CD4-positive, alpha-beta memory T cell (primary cell): ENCODE data around the gene PAH. TPM values are rescaled to one million over a fixed set of nuclear protein-coding genes. Genes with fewer than 3 reads are reported as not detected.

ENCODE experiments used
- CTCF ChIA-PET: fragments of 350-600 bp; sonication (Branson Sonifier 250); formaldehyde crosslinking; loops from one replicate; lab custom pipeline; 2021; ENCODE audit warnings: inconsistent platforms; ENCODE audit not compliant: partially characterized antibody; lab: Charles Lee
- POLR2A ChIA-PET: fragments of 350-600 bp; sonication (Branson Sonifier 250); formaldehyde crosslinking; loops from one replicate; lab custom pipeline; 2021; ENCODE audit not compliant: partially characterized antibody; lab: Charles Lee
- DNase-seq, 5 donors: peaks; one replicate each; pipeline versions ENCODE4 v3.0.0 to v3.0.0-alpha.2; 2020 to 2022; ENCODE audit warnings: mixed read lengths in 1 of 5
- H3K27ac ChIP-seq: one replicate; pipeline ENCODE4 v1.7.0; 2013; ENCODE audit warnings: low read depth, low read length
- H3K27me3 ChIP-seq: 2 replicates; pipeline ENCODE4 v1.7.0; 2013; ENCODE audit warnings: mild to moderate bottlenecking, low read length, moderate library complexity; ENCODE audit not compliant: insufficient read depth
- H3K36me3 ChIP-seq: 2 replicates; pipeline ENCODE4 v1.7.0; 2013; ENCODE audit warnings: mild to moderate bottlenecking, low read length, moderate library complexity; ENCODE audit not compliant: insufficient read depth
- H3K4me1 ChIP-seq: 2 replicates; pipeline ENCODE4 v1.7.0; 2013; ENCODE audit warnings: mild to moderate bottlenecking, low read length, moderate library complexity; ENCODE audit not compliant: insufficient read depth
- H3K4me3 ChIP-seq, 2 donors: one replicate each; pipeline ENCODE4 v1.7.0; 2013; ENCODE audit warnings: low read length in 2 of 2, mild to moderate bottlenecking in 1 of 2
- H3K9me3 ChIP-seq, 2 donors: one replicate each; pipeline ENCODE4 v1.7.0; 2013; ENCODE audit warnings: low read length in 2 of 2, control low read depth in 1 of 2; ENCODE audit not compliant: control insufficient read depth in 1 of 2
- H3K27ac Mint-ChIP-seq, 7 donors: one replicate each; pipeline ENCODE4 v1.8.0; 2020 to 2021; ENCODE audit warnings: mixed read lengths in 7 of 7, mild to moderate bottlenecking in 6 of 7, inconsistent platforms in 3 of 7, moderate library complexity in 3 of 7
- H3K27me3 Mint-ChIP-seq, 2 donors: one replicate each; pipeline ENCODE4 v1.8.0; 2020 to 2021; ENCODE audit warnings: mixed read lengths in 2 of 2
- H3K36me3 Mint-ChIP-seq, 2 donors: one replicate each; pipeline ENCODE4 v1.8.0; 2020 to 2021; ENCODE audit warnings: mixed read lengths in 2 of 2, inconsistent platforms in 1 of 2, mild to moderate bottlenecking in 1 of 2
- H3K4me1 Mint-ChIP-seq, 4 donors: one replicate each; pipeline ENCODE4 v1.8.0; 2020 to 2021; ENCODE audit warnings: mixed read lengths in 4 of 4, mild to moderate bottlenecking in 1 of 4
- H3K4me3 Mint-ChIP-seq, 8 donors: one replicate each; pipeline ENCODE4 v1.8.0; 2020 to 2021; ENCODE audit warnings: mixed read lengths in 8 of 8, mild to moderate bottlenecking in 7 of 8, moderate library complexity in 6 of 8, inconsistent platforms in 3 of 8
- H3K9me3 Mint-ChIP-seq, 8 donors: one replicate each; pipeline ENCODE4 v1.8.0; 2020 to 2021; ENCODE audit warnings: mixed read lengths in 8 of 8, mild to moderate bottlenecking in 5 of 8, inconsistent platforms in 3 of 8, moderate library complexity in 1 of 8
- intact Hi-C: fragments of 100-400 bp; cut with micrococcal nuclease; formaldehyde crosslinking; loops from one replicate; pipeline ENCODE4 v1.15.1; 2023
- polyA plus RNA-seq, 2 donors: library from polyadenylated mRNA; unstranded; fragments of 300-500 nt; fragmentation: Illumina TruSeq; gene quantifications; one replicate each; pipeline ENCODE4 v1.2.3, GENCODE V29; 2021
- total RNA-seq, 2 experiments: library from RNA; stranded (reverse); gene quantifications; one replicate each; pipeline ENCODE4 v1.2.3, GENCODE V29; 2021

PAH gene
- total RNA-seq = not detected
- not detected for polyA plus RNA-seq

DNA sequence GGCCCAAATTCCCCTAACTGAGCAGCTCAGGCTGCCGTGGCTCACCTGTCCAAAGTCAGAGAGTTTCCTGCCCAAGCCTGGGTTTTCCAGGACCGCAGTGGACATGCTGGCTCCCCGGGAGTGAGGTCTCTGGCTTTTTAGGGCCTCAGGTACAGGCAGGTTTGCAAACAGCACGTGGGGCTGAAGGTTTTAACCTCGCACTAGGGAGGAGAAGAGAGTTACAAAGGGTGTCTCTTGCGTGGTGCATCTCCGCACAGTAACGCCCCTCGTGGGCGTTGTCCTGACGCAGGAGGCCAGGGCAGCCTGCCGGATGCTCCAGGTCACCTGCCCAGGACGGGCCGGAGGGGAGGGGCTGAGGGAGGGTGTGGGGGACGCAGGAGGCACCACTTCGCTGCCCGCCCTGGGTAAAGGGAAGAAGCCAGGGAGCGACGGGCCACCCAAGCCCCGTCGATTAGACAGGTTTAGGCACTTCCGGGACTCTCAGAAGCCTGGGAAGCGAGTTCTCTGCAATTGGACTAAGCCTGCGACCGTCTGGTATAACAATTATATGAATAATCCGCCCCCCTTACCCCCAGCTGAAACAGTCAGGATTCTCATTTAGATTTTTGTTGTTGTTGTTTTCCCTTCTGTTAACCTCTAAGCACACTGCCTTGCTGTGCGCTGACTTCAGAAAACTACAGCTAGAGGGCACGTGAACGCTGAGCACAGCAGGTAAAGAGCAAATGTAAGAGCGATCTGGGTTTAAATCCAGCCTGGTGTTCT is at the start of gene PAH:
Gene PAH, minus strand, starts transcription at position 219 of the 762 bp plus-strand sequence. Its CDS starts 114 bp downstream, at position 105.
- Mint-ChIP-seq H3K4me3 (peak within 1 kb of the TSS; percentile 63 to 88 (median 78)), H3K4me1 (peaks cover 3 to 11% (median 7%) of the 10 kb centered on the region in 4 donors), H3K36me3 (no peaks in the 10 kb centered on the region), H3K27ac (peak within 1 kb of the TSS in 5 of 7 donors; percentile 5 to 68 (median 54)), H3K27me3 (peaks cover 1 to 6% of the 10 kb centered on the region in 2 donors), H3K9me3 (peaks cover 0 to 3% (median 0%) of the 10 kb centered on the region in 8 donors)
- Histone ChIP-seq H3K27me3 (no peaks in the 10 kb centered on the region), H3K4me1 (peaks cover 8% of the 10 kb centered on the region), H3K36me3 (no peaks in the 10 kb centered on the region), H3K27ac (no peak within 1 kb of the TSS), H3K9me3 (no peaks in the 10 kb centered on the region), H3K4me3 (peak within 1 kb of the TSS; percentile 17 to 30)
- ChIA-PET POLR2A (no interaction called here), CTCF (no interaction called here)
- intact Hi-C loops = no loop called here
- DNase-seq = peak in 3 of 5 donors; percentile 6 to 16 (median 8)

DNA sequence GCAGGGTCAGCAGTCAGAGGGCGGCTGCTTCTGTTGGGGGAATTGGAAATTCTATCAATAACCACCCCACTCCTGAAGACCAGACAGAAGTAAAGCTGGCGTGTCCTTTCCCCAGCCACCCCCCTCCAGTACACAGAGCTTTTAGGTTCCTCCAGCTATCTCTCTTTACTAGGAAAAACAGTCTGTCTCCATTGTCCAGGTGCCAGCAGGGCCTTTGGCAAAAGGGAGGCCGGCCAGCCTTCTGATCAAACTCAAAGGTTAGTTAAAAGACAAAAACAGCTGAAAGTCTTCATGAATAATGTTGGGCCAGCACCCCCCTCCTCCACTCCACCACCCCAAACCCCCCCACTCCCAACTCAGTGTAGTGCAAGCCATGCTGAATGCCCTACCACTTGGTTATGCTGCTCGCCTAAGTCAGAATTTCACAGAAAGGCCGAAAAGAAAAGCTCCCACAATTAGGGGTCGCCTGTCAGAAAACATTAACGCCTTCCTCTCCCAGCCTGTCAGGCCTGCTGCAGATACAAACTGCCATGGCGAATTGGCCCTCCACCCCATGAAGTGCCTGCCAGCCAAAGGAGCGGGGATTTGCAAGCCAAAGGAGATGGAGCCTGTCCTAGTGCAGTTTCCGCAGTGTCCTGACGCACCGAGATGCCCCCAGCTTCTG is 49.3 kb upstream of the PAH start:
- H3K9me3 ChIP-seq = no peaks in the 10 kb centered on the region
- H3K27me3 Mint-ChIP-seq = peaks cover 55 to 56% of the 10 kb centered on the region in 2 donors
- peaks cover 11% of the 10 kb centered on the region for H3K4me1 ChIP-seq
- no peak overlapping the region for H3K27ac ChIP-seq
- ChIA-PET POLR2A (no interaction called here), CTCF (interaction anchor here (0.9 kb wide), 1 partner anchor 18 kb away, joined by 4 read pairs; no protein-coding TSS in a partner anchor)
- H3K27me3 ChIP-seq = peaks cover 29% of the 10 kb centered on the region
- H3K9me3 Mint-ChIP-seq = peaks cover 0 to 24% (median 8%) of the 10 kb centered on the region in 8 donors
- no peak overlapping the region for H3K27ac Mint-ChIP-seq
- H3K36me3 Mint-ChIP-seq = no peaks in the 10 kb centered on the region
- peaks cover 11 to 23% (median 16%) of the 10 kb centered on the region in 4 donors for H3K4me1 Mint-ChIP-seq
- H3K4me3 ChIP-seq = no peak overlapping the region
- no peak overlapping the region for H3K4me3 Mint-ChIP-seq
- no peak for DNase-seq
- intact Hi-C loops = no loop called here
- no peaks in the 10 kb centered on the region for H3K36me3 ChIP-seq

DNA sequence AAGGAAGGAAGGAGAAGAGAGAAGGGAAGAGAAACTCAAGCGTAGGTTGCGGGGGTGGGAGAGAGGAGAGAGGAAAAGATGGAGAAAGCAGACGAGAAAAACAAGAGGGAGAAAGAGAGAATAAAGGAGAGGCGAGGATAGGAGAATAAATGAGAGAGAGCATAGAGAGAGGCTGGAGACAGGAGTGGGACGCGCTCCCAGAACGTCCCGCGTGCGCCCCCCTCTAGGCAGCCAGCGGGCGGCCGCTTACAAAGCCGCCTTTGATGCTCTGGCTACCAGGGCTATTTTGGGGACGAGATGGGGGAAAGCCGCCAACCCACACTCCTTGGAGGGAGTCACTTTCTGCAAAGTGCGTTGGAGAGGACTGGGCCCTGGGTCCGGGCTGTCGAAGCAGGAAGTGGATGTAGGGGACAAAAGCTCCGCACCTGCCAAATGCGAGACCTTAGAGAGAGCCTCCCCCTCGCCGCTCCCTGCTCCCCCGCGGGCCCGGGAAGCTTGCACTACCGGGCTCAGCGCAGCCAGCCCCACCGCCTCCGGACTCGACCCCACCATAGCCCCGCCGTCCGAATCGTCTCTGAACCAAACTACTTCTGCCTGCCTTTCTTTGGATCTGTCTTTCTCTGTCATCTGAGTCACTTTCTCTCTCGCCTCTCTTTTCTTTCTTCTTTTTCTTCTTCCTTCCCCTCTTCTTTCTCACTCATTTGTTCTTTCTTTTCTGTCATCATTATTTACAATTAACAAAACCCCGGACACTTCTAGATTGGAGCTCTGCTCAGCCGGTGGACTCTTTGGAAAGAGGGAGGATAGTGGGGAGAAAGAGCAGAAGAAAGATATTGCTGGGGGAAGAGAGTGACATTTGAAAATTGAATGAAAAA is 48.5 kb upstream of the PAH start:
- Histone ChIP-seq H3K27me3 (peaks cover 29% of the 10 kb centered on the region), H3K27ac (no peak overlapping the region), H3K36me3 (no peaks in the 10 kb centered on the region), H3K4me3 (no peak overlapping the region), H3K4me1 (peaks cover 11% of the 10 kb centered on the region), H3K9me3 (no peaks in the 10 kb centered on the region)
- H3K9me3 Mint-ChIP-seq = peaks cover 0 to 24% (median 8%) of the 10 kb centered on the region in 8 donors
- H3K36me3 Mint-ChIP-seq = no peaks in the 10 kb centered on the region
- peak overlapping the region; percentile 65 to 81 (median 79) for H3K4me3 Mint-ChIP-seq
- intact Hi-C loops = no loop called here
- H3K4me1 Mint-ChIP-seq = peaks cover 11 to 23% (median 16%) of the 10 kb centered on the region in 4 donors
- CTCF ChIA-PET = interaction anchor here (0.9 to 1.3 kb wide), 2 partner anchors 17 to 26 kb away, joined by 3 to 4 read pairs; no protein-coding TSS in a partner anchor
- no peak for DNase-seq
- peak overlapping the region in 2 of 7 donors; percentile 32 to 50 for H3K27ac Mint-ChIP-seq
- POLR2A ChIA-PET = no interaction called here
- peaks cover 59 to 64% of the 10 kb centered on the region in 2 donors for H3K27me3 Mint-ChIP-seq

DNA sequence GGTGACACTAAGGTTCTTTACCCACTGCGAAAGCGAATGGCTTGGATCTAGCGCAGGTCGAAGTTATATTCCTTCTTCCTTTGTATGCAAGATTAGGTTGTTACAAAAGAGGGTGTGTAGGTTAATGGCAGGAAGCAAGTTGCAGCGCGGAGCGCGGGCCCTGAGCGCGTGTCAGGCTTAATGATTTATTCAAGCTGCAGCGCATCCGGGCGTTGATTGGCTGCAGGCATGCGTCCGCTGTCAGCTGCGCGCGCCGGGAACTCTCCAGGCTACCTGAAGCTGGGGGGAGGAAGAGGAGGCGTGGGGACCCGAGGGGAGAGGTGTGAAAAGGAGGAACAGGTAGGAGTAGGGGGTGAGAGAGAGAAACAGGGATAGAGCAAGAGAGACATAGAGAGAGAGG is 47.8 kb upstream of the PAH start:
- Mint-ChIP-seq H3K4me1 (peaks cover 11 to 23% (median 16%) of the 10 kb centered on the region in 4 donors), H3K27me3 (peaks cover 61 to 66% of the 10 kb centered on the region in 2 donors), H3K4me3 (peak overlapping the region; percentile 65 to 81 (median 79)), H3K9me3 (peaks cover 0 to 24% (median 8%) of the 10 kb centered on the region in 8 donors), H3K27ac (peak overlapping the region in 1 of 7 donors; percentile 50), H3K36me3 (no peaks in the 10 kb centered on the region)
- intact Hi-C loops = no loop called here
- no peaks in the 10 kb centered on the region for H3K9me3 ChIP-seq
- ChIA-PET CTCF (interaction anchor here (1.3 kb wide), 1 partner anchor 25 kb away, joined by 3 read pairs; no protein-coding TSS in a partner anchor), POLR2A (no interaction called here)
- H3K27me3 ChIP-seq = peaks cover 29% of the 10 kb centered on the region
- no peak overlapping the region for H3K27ac ChIP-seq
- DNase-seq = peak in 2 of 5 donors; percentile 18 to 38
- H3K36me3 ChIP-seq = no peaks in the 10 kb centered on the region
- no peak overlapping the region for H3K4me3 ChIP-seq
- peaks cover 11% of the 10 kb centered on the region for H3K4me1 ChIP-seq

DNA sequence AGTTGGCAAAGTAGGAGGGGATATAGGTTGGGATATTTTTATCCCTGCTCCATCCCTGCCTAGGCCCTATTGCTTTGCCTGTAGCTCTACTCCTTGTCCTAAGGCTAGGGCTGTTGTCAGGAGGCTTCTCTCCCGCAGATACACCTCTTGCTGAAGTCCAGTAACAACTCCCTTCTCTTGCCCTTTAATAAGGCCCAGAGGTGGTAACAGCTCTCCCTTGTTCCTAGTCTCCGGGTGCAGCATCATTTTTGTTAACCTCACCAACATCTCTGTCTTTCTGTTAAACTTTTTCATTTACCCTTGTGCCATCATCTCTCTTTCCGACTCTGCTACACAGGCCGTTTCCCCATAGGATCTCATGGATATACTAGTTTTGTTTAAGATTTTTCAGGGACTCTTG is 46.8 kb upstream of the PAH start:
- Mint-ChIP-seq H3K36me3 (no peaks in the 10 kb centered on the region), H3K9me3 (peaks cover 0 to 22% (median 11%) of the 10 kb centered on the region in 8 donors), H3K27me3 (peaks cover 70 to 74% of the 10 kb centered on the region in 2 donors), H3K4me3 (no peak overlapping the region), H3K4me1 (peaks cover 11 to 29% (median 21%) of the 10 kb centered on the region in 4 donors), H3K27ac (no peak overlapping the region)
- Histone ChIP-seq H3K27me3 (peaks cover 37% of the 10 kb centered on the region), H3K36me3 (no peaks in the 10 kb centered on the region), H3K9me3 (no peaks in the 10 kb centered on the region), H3K4me1 (peaks cover 11% of the 10 kb centered on the region), H3K27ac (no peak overlapping the region), H3K4me3 (no peak overlapping the region)
- intact Hi-C loops = no loop called here
- POLR2A ChIA-PET = no interaction called here
- no peak for DNase-seq
- CTCF ChIA-PET = interaction anchor here (1.1 to 1.3 kb wide), 2 partner anchors 13 to 24 kb away, joined by 3 read pairs; no protein-coding TSS in a partner anchor

DNA sequence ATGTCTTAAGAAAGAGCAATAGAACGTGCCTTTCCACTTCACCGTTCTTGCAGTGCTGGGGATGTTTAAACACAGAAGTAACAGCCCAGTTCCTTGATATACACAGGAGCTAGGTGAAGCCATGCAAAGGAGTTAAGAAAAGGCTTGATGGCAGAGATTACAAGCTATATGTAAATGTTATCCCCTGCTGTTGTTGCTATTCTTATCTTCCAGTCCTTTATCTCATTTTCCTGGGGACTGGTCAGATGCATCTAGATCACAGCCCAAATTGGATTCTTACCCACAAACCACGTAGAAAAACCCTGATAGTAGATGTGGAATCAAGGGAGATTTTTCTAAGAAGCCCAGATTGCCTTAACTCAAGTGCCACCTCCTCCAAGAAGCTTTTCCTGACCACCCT is 45.9 kb upstream of the PAH start:
- intact Hi-C loops = no loop called here

More for the DNA sequence above, 45.9 kb upstream of the PAH start:
- peaks cover 68 to 73% of the 10 kb centered on the region in 2 donors for H3K27me3 Mint-ChIP-seq
- H3K36me3 Mint-ChIP-seq = no peaks in the 10 kb centered on the region
- no peaks in the 10 kb centered on the region for H3K36me3 ChIP-seq
- ChIA-PET POLR2A (no interaction called here), CTCF (interaction anchor here (0.9 to 1.1 kb wide), 2 partner anchors 13 to 14 kb away, joined by 3 read pairs; no protein-coding TSS in a partner anchor)
- H3K4me1 ChIP-seq = peaks cover 11% of the 10 kb centered on the region
- H3K9me3 Mint-ChIP-seq = peaks cover 0 to 21% (median 11%) of the 10 kb centered on the region in 8 donors
- peak overlapping the region in 2 of 8 donors; percentile 20 to 62 for H3K4me3 Mint-ChIP-seq
- H3K9me3 ChIP-seq = no peaks in the 10 kb centered on the region
- DNase-seq = no peak
- H3K27ac Mint-ChIP-seq = no peak overlapping the region
- no peak overlapping the region for H3K4me3 ChIP-seq
- peaks cover 39% of the 10 kb centered on the region for H3K27me3 ChIP-seq
- peaks cover 14 to 34% (median 21%) of the 10 kb centered on the region in 4 donors for H3K4me1 Mint-ChIP-seq
- H3K27ac ChIP-seq = no peak overlapping the region
